ENCODE results near the gene AQP11.
A peak's percentile ranks its signal among the peaks of the same experiment; 100 is the strongest.
"Not testable (repeated sequence)": the region's sequence is repeated elsewhere in the genome, so short reads cannot be mapped to it uniquely, and the experiment has no call there.

AQP11 gene

GRCh38 chr11:77560605-77561004, 29.1 kb upstream of the AQP11 start:
- Histone ChIP-seq H3K27me3 (ENCODE audit: control insufficient read depth in 1 of 2, insufficient read depth in 2 of 2, low read length in 2 of 2) (no peaks in the 10 kb centered on the region), H3K27ac (ENCODE audit: low read length) (no peak overlapping the region)

DNA sequence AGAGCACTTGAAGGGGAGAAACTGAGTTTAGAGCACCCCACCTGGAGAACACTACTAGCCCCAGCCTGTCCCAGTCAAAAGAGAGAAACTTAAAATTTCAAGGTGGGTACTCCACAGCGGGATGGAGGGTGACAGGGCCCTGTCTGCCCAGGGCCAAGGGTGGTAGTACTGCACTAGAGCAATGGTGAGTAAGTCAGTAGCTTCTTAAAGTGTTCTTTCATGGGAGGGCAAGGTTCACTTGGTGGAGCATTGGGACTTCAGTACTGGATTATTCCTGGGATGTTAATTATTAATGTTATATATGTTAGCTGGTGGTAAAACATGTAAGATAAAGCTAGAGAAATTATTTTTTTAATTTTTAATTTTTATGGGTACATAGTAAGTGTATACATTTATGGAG, 28.5 kb upstream of the AQP11 start:
- H3K4me3 ChIP-seq (ENCODE audit: low read length in 2 of 2): no peak overlapping the region
- no peak overlapping the region for H3K9ac ChIP-seq (ENCODE audit: low read length in 2 of 2)
- no peaks in the 10 kb centered on the region for H3K27me3 ChIP-seq (ENCODE audit: control insufficient read depth in 1 of 2, insufficient read depth in 2 of 2, low read length in 2 of 2)
- no peak overlapping the region for H3K27ac ChIP-seq (ENCODE audit: low read length)
- peaks cover 0 to 3% of the 10 kb centered on the region in 2 donors for H3K9me3 ChIP-seq (ENCODE audit: control insufficient read depth in 2 of 2, low read length in 2 of 2)
- no peaks in the 10 kb centered on the region for H3K4me1 ChIP-seq (ENCODE audit: control insufficient read depth, insufficient read depth, low read length)
- H3K36me3 ChIP-seq (ENCODE audit: control insufficient read depth in 2 of 2, insufficient read depth in 2 of 2, low read length in 2 of 2): no peaks in the 10 kb centered on the region

More at GRCh38 chr11:77560605-77561004, 29.1 kb upstream of the AQP11 start:
- no peaks in the 10 kb centered on the region for H3K4me1 ChIP-seq (ENCODE audit: control insufficient read depth, insufficient read depth, low read length)
- H3K36me3 ChIP-seq (ENCODE audit: control insufficient read depth in 2 of 2, insufficient read depth in 2 of 2, low read length in 2 of 2): no peaks in the 10 kb centered on the region
- H3K9me3 ChIP-seq (ENCODE audit: control insufficient read depth in 2 of 2, low read length in 2 of 2): peaks cover 0 to 3% of the 10 kb centered on the region in 2 donors
- H3K4me3 ChIP-seq (ENCODE audit: low read length in 2 of 2): no peak overlapping the region
- H3K9ac ChIP-seq (ENCODE audit: low read length in 2 of 2): no peak overlapping the region

GRCh38 chr11:77568306-77568705, 21.4 kb upstream of the AQP11 start:
- Histone ChIP-seq H3K4me1 (ENCODE audit: control insufficient read depth, insufficient read depth, low read length) (no peaks in the 10 kb centered on the region), H3K36me3 (ENCODE audit: control insufficient read depth in 2 of 2, insufficient read depth in 2 of 2, low read length in 2 of 2) (no peaks in the 10 kb centered on the region), H3K27ac (ENCODE audit: low read length) (no peak overlapping the region), H3K9ac (ENCODE audit: low read length in 2 of 2) (no peak overlapping the region), H3K9me3 (ENCODE audit: control insufficient read depth in 2 of 2, low read length in 2 of 2) (no peaks in the 10 kb centered on the region), H3K4me3 (ENCODE audit: low read length in 2 of 2) (no peak overlapping the region), H3K27me3 (ENCODE audit: control insufficient read depth in 1 of 2, insufficient read depth in 2 of 2, low read length in 2 of 2) (peaks cover 3 to 5% of the 10 kb centered on the region in 2 donors)

DNA sequence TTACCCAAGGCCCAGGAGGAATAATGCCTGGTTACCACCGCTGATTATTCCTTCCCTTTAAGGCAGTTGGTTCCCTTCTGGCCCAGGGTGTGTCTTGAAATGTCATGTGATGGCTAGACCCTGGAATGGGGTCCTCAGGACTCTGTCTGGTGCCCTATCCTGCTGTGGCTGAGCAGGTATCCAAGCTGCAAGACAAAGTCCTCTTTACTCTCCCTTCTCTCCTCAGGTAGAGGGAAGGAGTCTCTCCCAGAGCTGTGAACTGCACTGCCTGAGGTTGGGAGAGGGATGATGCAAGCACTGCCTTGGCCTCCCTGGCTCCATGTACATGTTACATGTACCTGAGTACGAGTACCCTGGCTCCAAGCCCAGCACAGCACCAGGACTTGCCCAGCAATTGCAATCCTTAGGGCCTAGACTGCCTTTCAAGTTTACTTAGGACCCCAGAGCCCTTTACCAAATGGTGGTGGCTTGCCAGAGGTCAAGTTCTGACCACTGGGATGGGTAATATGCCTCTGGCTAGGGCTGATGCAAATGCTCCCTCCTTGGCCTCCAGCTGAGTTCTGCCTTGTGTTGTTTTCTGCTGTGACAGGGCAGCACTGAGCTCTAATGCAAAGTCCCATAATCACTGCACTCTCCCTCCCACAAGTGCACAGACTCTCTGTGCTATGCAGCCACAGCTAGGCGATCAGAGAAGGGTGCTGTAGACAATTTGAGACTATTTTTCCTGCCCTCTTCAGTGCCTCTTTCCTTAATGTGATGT, 20.7 kb upstream of the AQP11 start:
- Histone ChIP-seq H3K27me3 (ENCODE audit: control insufficient read depth in 1 of 2, insufficient read depth in 2 of 2, low read length in 2 of 2) (peaks cover 3 to 5% of the 10 kb centered on the region in 2 donors), H3K9me3 (ENCODE audit: control insufficient read depth in 2 of 2, low read length in 2 of 2) (no peaks in the 10 kb centered on the region), H3K4me1 (ENCODE audit: control insufficient read depth, insufficient read depth, low read length) (no peaks in the 10 kb centered on the region), H3K27ac (ENCODE audit: low read length) (no peak overlapping the region), H3K36me3 (ENCODE audit: control insufficient read depth in 2 of 2, insufficient read depth in 2 of 2, low read length in 2 of 2) (no peaks in the 10 kb centered on the region), H3K4me3 (ENCODE audit: low read length in 2 of 2) (no peak overlapping the region), H3K9ac (ENCODE audit: low read length in 2 of 2) (no peak overlapping the region)

GRCh38 chr11:77569676-77570070, 20.1 kb upstream of the AQP11 start:
- H3K9me3 ChIP-seq (ENCODE audit: control insufficient read depth in 2 of 2, low read length in 2 of 2): no peaks in the 10 kb centered on the region
- no peak overlapping the region for H3K4me3 ChIP-seq (ENCODE audit: low read length in 2 of 2)
- no peaks in the 10 kb centered on the region for H3K4me1 ChIP-seq (ENCODE audit: control insufficient read depth, insufficient read depth, low read length)
- no peak overlapping the region for H3K9ac ChIP-seq (ENCODE audit: low read length in 2 of 2)
- peaks cover 3 to 5% of the 10 kb centered on the region in 2 donors for H3K27me3 ChIP-seq (ENCODE audit: control insufficient read depth in 1 of 2, insufficient read depth in 2 of 2, low read length in 2 of 2)
- no peak overlapping the region for H3K27ac ChIP-seq (ENCODE audit: low read length)
- H3K36me3 ChIP-seq (ENCODE audit: control insufficient read depth in 2 of 2, insufficient read depth in 2 of 2, low read length in 2 of 2): no peaks in the 10 kb centered on the region

DNA sequence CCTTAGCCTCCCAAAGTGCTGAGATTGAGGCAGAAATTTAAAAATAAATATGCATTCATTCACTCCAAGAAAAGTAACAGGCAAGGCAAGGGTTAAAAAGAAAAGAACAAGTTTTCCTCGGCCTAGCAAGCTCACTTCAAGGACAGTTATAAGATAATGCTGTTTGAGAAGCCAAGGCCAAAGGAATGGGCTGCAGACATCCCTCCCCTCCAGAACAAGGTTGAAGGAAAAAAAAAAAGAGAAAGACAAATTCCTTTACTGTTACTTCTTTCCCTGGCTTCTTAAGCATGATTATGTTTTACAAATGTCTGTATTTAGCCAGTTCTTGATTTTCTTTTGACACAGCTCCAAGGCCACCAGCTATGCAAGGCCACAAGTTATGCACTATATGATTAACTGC, 18.9 kb upstream of the AQP11 start:
- H3K9me3 ChIP-seq (ENCODE audit: control insufficient read depth in 2 of 2, low read length in 2 of 2); H3K4me3 ChIP-seq (ENCODE audit: low read length in 2 of 2); H3K27ac ChIP-seq (ENCODE audit: low read length); H3K36me3 ChIP-seq (ENCODE audit: control insufficient read depth in 2 of 2, insufficient read depth in 2 of 2, low read length in 2 of 2); H3K9ac ChIP-seq (ENCODE audit: low read length in 2 of 2); H3K27me3 ChIP-seq (ENCODE audit: control insufficient read depth in 1 of 2, insufficient read depth in 2 of 2, low read length in 2 of 2); H3K4me1 ChIP-seq (ENCODE audit: control insufficient read depth, insufficient read depth, low read length): not testable (repeated sequence)

GRCh38 chr11:77575428-77575827, 14.3 kb upstream of the AQP11 start:
- not testable (repeated sequence) for H3K36me3 ChIP-seq (ENCODE audit: control insufficient read depth in 2 of 2, insufficient read depth in 2 of 2, low read length in 2 of 2); H3K4me1 ChIP-seq (ENCODE audit: control insufficient read depth, insufficient read depth, low read length); H3K9me3 ChIP-seq (ENCODE audit: control insufficient read depth in 2 of 2, low read length in 2 of 2); H3K27ac ChIP-seq (ENCODE audit: low read length); H3K27me3 ChIP-seq (ENCODE audit: control insufficient read depth in 1 of 2, insufficient read depth in 2 of 2, low read length in 2 of 2); H3K9ac ChIP-seq (ENCODE audit: low read length in 2 of 2); H3K4me3 ChIP-seq (ENCODE audit: low read length in 2 of 2)

GRCh38 chr11:77580712-77581337, 8.9 kb upstream of the AQP11 start:
- H3K27ac ChIP-seq (ENCODE audit: low read length): no peak overlapping the region

DNA sequence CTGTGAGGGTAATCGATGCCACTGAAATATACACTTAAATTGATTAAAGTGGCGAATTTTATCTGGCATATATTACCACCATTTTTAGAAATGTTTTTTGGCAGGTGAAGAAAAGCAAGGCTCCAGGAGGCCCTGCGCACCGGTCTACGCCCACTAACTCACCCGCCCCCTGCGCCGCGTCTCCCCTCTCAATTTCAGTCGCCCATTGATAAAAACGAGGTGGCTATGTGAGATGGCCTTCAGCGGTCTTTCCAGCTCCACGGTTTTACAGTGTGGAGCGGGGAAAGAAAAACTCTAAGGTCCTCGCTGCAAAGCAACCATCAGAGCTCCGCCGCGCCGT, 602 bp upstream of the AQP11 start:
- Histone ChIP-seq H3K9me3 (ENCODE audit: control insufficient read depth in 2 of 2, low read length in 2 of 2) (no peaks in the 10 kb centered on the region), H3K27me3 (ENCODE audit: control insufficient read depth in 1 of 2, insufficient read depth in 2 of 2, low read length in 2 of 2) (no peaks in the 10 kb centered on the region), H3K27ac (ENCODE audit: low read length) (peak overlapping the region; percentile 18), H3K4me1 (ENCODE audit: control insufficient read depth, insufficient read depth, low read length) (peaks cover 17% of the 10 kb centered on the region), H3K4me3 (ENCODE audit: low read length in 2 of 2) (peak overlapping the region; percentile 87 to 93), H3K36me3 (ENCODE audit: control insufficient read depth in 2 of 2, insufficient read depth in 2 of 2, low read length in 2 of 2) (no peaks in the 10 kb centered on the region), H3K9ac (ENCODE audit: low read length in 2 of 2) (peak overlapping the region; percentile 66 to 72)

More at GRCh38 chr11:77580712-77581337, 8.9 kb upstream of the AQP11 start:
- Histone ChIP-seq H3K9ac (ENCODE audit: low read length in 2 of 2) (no peak overlapping the region), H3K9me3 (ENCODE audit: control insufficient read depth in 2 of 2, low read length in 2 of 2) (no peaks in the 10 kb centered on the region), H3K4me3 (ENCODE audit: low read length in 2 of 2) (no peak overlapping the region), H3K4me1 (ENCODE audit: control insufficient read depth, insufficient read depth, low read length) (no peaks in the 10 kb centered on the region), H3K36me3 (ENCODE audit: control insufficient read depth in 2 of 2, insufficient read depth in 2 of 2, low read length in 2 of 2) (no peaks in the 10 kb centered on the region), H3K27me3 (ENCODE audit: control insufficient read depth in 1 of 2, insufficient read depth in 2 of 2, low read length in 2 of 2) (no peaks in the 10 kb centered on the region)

GRCh38 chr11:77590194-77590782, 535 bp downstream of the AQP11 start:
- Histone ChIP-seq H3K27ac (ENCODE audit: low read length) (peak overlapping the region; percentile 11), H3K9ac (ENCODE audit: low read length in 2 of 2) (peak overlapping the region; percentile 60 to 63), H3K4me1 (ENCODE audit: control insufficient read depth, insufficient read depth, low read length) (peaks cover 17% of the 10 kb centered on the region), H3K36me3 (ENCODE audit: control insufficient read depth in 2 of 2, insufficient read depth in 2 of 2, low read length in 2 of 2) (no peaks in the 10 kb centered on the region), H3K9me3 (ENCODE audit: control insufficient read depth in 2 of 2, low read length in 2 of 2) (no peaks in the 10 kb centered on the region), H3K4me3 (ENCODE audit: low read length in 2 of 2) (peak overlapping the region; percentile 87 to 93), H3K27me3 (ENCODE audit: control insufficient read depth in 1 of 2, insufficient read depth in 2 of 2, low read length in 2 of 2) (no peaks in the 10 kb centered on the region)

DNA sequence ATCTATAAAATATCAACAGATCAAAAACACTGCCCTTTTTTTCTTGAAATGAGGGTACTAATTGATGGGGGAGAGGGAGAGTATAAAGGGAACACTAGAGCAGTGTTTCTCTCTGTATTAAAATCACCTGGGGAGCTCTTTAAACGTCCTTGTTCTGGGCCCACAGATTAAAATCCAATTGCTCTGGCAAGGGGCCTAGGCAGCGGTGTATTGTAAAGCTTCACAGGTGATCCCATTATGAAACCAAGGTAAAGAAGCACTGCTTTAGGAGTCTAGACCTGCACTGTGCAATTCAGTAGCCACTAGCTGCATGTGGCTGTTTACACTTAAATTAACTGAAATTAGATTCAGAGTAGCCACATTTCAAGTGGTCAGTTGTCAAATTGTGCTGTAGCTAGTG, 3.0 kb downstream of the AQP11 start:
- Histone ChIP-seq H3K4me1 (ENCODE audit: control insufficient read depth, insufficient read depth, low read length) (peaks cover 17% of the 10 kb centered on the region), H3K27me3 (ENCODE audit: control insufficient read depth in 1 of 2, insufficient read depth in 2 of 2, low read length in 2 of 2) (no peaks in the 10 kb centered on the region), H3K9me3 (ENCODE audit: control insufficient read depth in 2 of 2, low read length in 2 of 2) (no peaks in the 10 kb centered on the region), H3K36me3 (ENCODE audit: control insufficient read depth in 2 of 2, insufficient read depth in 2 of 2, low read length in 2 of 2) (no peaks in the 10 kb centered on the region), H3K9ac (ENCODE audit: low read length in 2 of 2) (no peak overlapping the region), H3K4me3 (ENCODE audit: low read length in 2 of 2) (no peak overlapping the region), H3K27ac (ENCODE audit: low read length) (no peak overlapping the region)
